GM18868 (cell line): ENCODE measurements around the gene DECR2.
"Not testable (repeated sequence)": the region's sequence is repeated elsewhere in the genome, so short reads cannot be mapped to it uniquely, and the experiment has no call there.

ENCODE experiments used
- ATAC-seq: cut with Tn5 transposase; IDR thresholded peaks from one replicate; pipeline ENCODE4 v1.9.1; 2021; ENCODE audit warnings: mild to moderate bottlenecking, moderate library complexity; ENCODE audit not compliant: unreplicated experiment

Gene DECR2

GRCh38 chr16:398561-399339 lies 2.9 kb upstream of the DECR2 start:
- no peak for ATAC-seq

- ATAC-seq = no peak
Observed at GRCh38 chr16:399340-400019, 2.2 kb upstream of the DECR2 start.

GRCh38 chr16:400061-400591 lies 1.6 kb upstream of the DECR2 start:
- ATAC-seq = no peak

GRCh38 chr16:404971-405486 lies 3.3 kb downstream of the DECR2 start:
- ATAC-seq = no peak

- no peak for ATAC-seq
Observed at GRCh38 chr16:405548-406506, 4.1 kb downstream of the DECR2 start.

GRCh38 chr16:407253-407652 lies 5.6 kb downstream of the DECR2 start:
- no peak for ATAC-seq

- ATAC-seq = no peak
Observed at GRCh38 chr16:410516-411178, 9.0 kb downstream of the DECR2 start.

GRCh38 chr16:411576-412265 lies 10.0 kb downstream of the DECR2 start:
- no peak for ATAC-seq

GRCh38 chr16:414395-415169 lies 12.9 kb downstream of the DECR2 start:
- no peak for ATAC-seq

GRCh38 chr16:415170-415498 lies 13.4 kb downstream of the DECR2 start:
- not testable (repeated sequence) for ATAC-seq

- ATAC-seq = not testable (repeated sequence)
Observed at GRCh38 chr16:422179-422578, 20.5 kb downstream of the DECR2 start.

GRCh38 chr16:424033-424622 lies 22.4 kb downstream of the DECR2 start:
- no peak for ATAC-seq

- no peak for ATAC-seq
Observed at GRCh38 chr16:424623-425081, 23.0 kb downstream of the DECR2 start.

- peak; percentile 94 for ATAC-seq
Observed at GRCh38 chr16:425082-425718, 23.5 kb downstream of the DECR2 start, which contains the start of gene RAB11FIP3. RAB11FIP3 (plus strand) TSS chr16:425649; CDS start chr16:426007, 358 bp downstream.

GRCh38 chr16:425740-426114 lies 24.0 kb downstream of the DECR2 start:
- peak; percentile 32 for ATAC-seq

GRCh38 chr16:426115-426905 lies 24.6 kb downstream of the DECR2 start:
- no peak for ATAC-seq

- no peak for ATAC-seq
Observed at GRCh38 chr16:426906-427249, 25.2 kb downstream of the DECR2 start.
